HG02973 (cell line): Measurements from ENCODE around the gene GRPEL2.
"Not testable (repeated sequence)": the region's sequence is repeated elsewhere in the genome, so short reads cannot be mapped to it uniquely, and the experiment has no call there.

Experiments
- ATAC-seq: cut with Tn5 transposase; IDR thresholded peaks from one replicate; pipeline ENCODE4 v1.9.1; 2021; ENCODE audit warnings: moderate library complexity; ENCODE audit not compliant: unreplicated experiment

GRPEL2 gene

GRCh38 chr5:149375434-149375833, 30.1 kb downstream of the GRPEL2 start:
- no peak for ATAC-seq

GRCh38 chr5:149376104-149376503, 30.8 kb downstream of the GRPEL2 start:
- no peak for ATAC-seq

- ATAC-seq: no peak
Measured at GRCh38 chr5:149376711-149377447, 31.6 kb downstream of the GRPEL2 start.

DNA sequence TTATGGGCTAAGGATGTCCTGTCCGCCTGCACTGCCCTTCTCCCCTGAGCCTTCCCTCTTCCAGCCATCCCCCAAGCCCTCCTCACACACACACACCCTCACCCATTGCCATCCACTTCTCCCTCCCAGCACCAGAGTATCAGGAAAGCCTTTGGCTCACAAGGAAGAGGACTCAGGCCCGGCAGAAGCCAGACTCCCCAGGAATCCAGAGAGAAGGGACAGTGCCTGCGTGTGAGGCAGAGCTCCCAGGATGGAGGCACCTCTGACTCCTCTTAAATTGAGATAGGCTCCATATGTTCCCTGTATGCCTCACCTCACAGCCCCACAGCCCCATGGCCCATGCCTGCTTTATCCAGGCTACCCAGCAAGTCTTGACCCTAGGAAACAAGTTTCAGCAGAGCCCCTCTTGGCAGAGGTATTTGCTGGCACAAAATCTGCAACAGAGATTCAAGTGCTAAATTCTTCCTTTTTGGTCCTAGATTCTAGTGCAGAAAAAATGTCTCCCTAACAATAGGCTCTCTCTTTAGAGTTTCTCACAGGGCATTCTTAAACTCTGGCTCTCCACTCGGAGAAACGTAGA, 33.0 kb downstream of the GRPEL2 start:
- no peak for ATAC-seq

GRCh38 chr5:149379177-149379761, 34.0 kb downstream of the GRPEL2 start, which contains the start of gene IL17B:
Gene IL17B (minus strand): TSS chr5:149379292. CDS start chr5:149379225, 67 bp downstream.
- no peak for ATAC-seq

DNA sequence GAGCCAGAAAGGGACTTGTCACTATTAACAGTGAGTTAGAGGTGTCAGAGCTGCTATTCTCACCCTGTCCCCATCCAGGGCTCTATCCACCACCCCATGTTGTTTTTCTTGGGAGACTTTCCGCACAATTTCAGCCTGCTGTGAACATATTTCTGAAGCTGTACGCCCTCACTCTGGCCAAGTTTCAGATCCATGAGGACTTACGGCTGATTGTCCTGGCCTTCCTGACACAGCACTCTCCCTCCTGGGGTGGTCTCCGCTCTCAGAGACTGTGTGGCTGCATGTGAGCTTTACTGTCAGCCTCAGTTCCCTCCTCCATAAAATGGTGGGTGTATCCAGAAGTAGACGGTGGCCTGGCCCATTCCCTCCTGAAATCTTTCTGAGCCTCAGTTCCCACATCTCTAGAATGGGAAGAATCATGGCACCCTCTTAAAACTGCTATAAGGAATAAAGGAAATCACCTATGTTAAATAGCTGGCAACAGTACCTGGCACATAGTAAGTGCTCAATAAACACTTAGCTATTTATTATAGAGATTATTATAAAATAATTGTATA, 34.6 kb downstream of the GRPEL2 start:
- no peak for ATAC-seq

GRCh38 chr5:149380466-149381121, 35.3 kb downstream of the GRPEL2 start:
- no peak for ATAC-seq

DNA sequence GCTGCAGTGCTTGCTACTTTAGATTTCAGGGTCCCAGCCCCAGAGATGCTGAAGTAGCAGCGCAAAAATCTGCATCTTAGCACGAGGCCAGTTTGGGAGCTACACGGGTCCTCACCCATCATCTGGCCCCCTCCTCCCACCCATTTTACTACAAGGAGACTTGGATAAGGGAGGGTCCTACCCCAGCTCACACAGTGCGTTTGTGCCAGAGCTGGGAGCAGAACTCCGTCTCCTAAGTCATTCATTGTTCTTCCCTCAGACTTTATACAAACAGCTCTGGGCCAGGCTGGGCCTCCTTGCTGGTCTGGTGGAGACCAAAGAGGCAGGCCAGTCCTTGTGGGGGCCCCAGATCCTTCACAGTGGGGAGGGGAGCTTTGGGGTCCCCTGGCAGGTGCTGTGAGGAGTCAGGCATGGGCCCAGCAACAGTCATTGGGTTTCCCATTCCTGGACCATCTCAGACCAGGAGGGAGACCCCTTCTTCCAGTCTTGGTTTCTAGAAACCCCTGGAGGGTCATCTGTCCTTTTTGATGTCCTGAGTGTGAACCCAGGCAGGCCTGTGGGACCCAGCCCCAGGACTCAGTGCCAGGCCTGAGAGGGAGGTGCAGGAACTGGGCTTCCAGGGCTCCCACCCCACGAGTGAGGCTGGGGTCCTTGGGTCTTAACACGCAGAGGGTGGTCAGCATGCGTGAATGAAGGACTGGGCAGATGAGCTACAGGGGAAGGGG, 36.1 kb downstream of the GRPEL2 start:
- ATAC-seq: peak; percentile 9

DNA sequence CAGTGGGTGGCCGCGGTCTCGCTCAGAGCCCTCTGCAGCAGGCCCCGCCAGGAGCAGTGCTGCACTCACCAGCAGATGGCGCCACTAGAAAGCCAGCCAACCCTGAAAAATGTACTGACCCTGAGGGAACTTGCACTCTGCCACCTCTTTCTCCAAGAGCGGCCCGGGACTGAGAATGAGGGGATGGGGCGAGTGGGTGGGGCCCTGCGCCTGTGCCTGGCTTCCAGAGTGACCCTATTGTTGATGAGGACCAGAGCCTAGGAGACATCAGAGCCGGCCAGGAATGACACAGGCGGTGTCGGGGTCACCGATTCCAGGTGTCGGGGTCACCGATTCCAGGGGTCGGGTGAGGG, 36.7 kb downstream of the GRPEL2 start:
- peak; percentile 74 for ATAC-seq

GRCh38 chr5:149382517-149383220, 37.4 kb downstream of the GRPEL2 start:
- no peak for ATAC-seq

DNA sequence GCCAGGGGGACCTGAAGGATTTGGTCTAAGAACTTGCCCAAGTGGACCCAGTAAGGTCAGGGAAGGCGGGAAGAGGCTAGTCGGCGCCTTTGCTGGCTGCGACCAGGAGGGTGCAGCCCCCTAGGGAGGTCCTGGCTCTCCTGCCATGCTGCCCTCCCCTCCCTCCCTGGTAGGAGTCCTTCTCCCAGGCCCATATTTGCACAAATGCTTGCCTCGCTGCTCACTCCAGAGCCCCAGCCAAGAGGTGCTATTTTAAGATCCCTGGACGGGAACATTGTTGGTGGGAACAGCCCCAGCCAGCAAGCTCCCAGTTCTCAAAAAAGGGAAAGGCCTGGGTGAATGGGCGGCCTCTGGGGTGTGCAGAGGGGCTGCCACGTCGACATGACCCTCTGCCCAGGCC, 38.1 kb downstream of the GRPEL2 start:
- ATAC-seq: no peak

GRCh38 chr5:149386166-149386565, 40.9 kb downstream of the GRPEL2 start:
- no peak for ATAC-seq

- no peak for ATAC-seq
Measured at GRCh38 chr5:149387081-149387631, 41.9 kb downstream of the GRPEL2 start.

DNA sequence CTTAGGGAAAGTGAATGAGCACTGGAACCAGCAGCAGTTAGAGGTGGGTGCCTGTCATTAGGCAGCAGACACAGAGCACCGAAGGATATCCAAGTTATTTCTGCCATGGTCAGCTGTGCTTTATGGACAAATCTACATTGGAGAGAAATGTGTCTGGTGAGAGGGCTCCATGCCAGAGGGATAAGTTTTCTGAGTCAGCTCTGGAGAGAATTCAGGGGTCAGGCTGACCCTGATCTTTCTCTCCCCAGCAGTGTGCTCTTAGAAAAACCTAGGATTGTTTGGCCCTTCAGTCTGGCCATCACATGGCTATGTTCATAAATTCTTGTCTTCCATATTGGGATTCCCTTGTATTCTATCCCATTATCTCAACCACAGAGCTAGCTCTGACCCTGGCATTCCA, 42.7 kb downstream of the GRPEL2 start:
- no peak for ATAC-seq

DNA sequence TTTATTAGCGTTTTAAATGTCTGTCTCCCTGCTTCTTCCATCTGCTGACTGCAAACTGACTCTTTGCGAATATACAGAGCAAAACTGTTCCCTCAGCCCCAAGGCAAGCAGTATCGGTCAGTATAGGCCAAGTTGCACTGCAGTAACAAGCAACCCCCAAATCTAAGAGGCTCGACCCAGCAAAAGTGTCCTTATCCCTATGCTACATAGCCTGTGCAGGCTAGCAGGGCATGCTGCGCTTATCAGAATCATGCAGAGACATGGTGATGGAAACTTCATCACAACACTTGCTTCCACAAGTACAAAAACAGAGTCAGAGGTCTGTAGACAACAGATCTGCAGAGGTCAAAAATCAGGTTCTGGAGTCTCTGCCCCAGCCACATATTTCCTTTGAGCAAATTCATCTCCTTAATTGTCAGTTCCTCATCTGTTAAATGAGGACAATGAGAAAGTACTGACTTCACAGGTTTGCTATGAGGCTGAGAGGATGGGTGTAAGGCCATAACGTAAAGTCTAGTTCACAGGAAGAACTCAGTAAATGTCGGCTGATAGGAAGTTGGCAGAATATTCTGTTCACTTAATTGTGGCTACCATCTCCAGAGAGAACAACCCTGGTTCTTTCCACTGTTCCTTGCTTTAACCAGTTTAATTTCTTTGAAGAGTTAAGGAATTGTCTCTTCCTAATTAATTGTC, 43.3 kb downstream of the GRPEL2 start:
- ATAC-seq: no peak

DNA sequence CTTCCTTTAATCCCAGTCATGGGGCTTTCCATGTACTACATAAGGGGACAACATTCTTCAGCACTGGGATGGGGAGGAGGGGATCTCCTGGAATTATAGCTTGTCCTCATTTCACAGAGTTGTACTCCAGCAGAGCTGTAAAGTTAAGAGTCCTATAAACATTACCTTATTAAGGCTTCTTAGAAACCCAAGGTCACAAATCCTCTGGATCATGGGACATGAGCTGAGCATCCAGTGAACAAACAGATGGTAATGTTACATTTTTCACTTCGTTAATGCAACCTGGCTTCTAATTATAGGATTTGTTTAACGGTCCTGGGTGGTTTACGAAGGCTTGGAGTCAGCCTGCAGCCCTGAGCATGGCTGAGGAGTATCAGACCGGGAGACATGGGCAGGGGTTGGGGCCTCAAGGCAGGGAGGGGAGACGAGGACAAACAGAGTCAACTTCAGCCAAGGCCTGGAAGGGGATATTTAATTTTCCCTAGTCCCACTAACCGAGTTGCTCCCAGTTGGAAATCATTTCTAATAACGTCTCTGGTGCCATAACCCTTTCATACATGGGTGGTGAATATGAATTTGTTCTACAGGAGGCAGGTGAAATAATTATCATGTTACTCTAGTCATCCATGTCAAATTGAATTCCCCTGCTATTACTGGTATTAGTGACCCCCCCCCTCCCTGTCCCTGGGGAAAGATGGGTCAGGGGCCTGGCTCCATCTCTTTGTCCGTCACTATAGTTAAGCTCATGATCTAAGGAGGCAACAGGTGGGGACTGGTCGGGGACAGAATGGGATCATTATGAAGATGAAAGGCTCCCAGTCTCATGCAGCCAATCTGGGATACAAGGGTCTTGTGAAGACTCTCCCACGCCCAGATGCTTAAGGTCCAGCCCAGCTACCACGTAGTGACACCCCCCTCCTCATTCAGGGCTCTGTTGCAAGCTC, 44.5 kb downstream of the GRPEL2 start:
- no peak for ATAC-seq

DNA sequence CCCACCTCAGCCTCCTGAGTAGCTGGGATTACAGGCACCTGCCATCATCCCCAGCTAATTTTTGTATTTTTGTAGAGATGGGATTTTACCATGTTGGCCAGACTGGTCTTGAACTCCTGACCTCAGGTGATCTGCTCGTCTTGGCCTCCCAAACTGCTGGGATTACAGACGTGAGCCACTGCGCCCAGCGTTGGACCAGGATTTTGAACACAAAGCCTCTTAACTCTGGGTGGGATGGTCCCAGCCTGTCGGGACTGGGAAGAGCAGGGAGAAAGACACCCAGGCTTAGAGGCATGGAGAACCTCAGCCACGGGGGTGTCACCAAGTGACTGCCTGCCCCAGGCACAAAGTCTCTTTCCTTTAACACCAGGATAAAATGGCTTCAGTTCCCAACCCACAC, 45.8 kb downstream of the GRPEL2 start:
- ATAC-seq: not testable (repeated sequence)

GRCh38 chr5:149391524-149391923, 46.2 kb downstream of the GRPEL2 start:
- ATAC-seq: no peak
